Amniotic stem cell (primary cell): ENCODE measurements around the gene EFCAB12.
"Not testable (repeated sequence)": the region's sequence is repeated elsewhere in the genome, so short reads cannot be mapped to it uniquely, and the experiment has no call there.

ENCODE experiments used
- DNase-seq: peaks from one replicate; lab custom pipeline; 2025; lab: John Stamatoyannopoulos, UW

EFCAB12 gene

DNA sequence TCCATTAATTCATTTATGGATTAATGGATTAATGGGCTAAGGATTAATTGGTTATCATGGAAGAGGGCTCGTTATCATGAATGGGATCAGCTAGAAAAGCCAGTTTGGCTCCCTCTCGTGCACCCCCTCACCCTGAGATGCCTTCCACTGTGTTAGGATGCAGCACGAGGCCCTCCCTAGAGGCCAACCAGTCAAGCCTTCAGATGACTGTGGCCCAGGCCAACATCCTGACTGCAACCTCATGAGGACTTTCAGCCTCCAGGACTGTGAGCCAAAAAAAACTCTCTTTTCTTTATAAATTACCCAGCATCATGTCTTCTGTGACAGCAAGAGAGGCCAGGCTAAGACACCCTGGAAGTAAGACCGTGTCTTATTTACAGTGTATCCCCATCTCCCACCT, 9.0 kb downstream of the EFCAB12 start:
- no peak for DNase-seq

DNA sequence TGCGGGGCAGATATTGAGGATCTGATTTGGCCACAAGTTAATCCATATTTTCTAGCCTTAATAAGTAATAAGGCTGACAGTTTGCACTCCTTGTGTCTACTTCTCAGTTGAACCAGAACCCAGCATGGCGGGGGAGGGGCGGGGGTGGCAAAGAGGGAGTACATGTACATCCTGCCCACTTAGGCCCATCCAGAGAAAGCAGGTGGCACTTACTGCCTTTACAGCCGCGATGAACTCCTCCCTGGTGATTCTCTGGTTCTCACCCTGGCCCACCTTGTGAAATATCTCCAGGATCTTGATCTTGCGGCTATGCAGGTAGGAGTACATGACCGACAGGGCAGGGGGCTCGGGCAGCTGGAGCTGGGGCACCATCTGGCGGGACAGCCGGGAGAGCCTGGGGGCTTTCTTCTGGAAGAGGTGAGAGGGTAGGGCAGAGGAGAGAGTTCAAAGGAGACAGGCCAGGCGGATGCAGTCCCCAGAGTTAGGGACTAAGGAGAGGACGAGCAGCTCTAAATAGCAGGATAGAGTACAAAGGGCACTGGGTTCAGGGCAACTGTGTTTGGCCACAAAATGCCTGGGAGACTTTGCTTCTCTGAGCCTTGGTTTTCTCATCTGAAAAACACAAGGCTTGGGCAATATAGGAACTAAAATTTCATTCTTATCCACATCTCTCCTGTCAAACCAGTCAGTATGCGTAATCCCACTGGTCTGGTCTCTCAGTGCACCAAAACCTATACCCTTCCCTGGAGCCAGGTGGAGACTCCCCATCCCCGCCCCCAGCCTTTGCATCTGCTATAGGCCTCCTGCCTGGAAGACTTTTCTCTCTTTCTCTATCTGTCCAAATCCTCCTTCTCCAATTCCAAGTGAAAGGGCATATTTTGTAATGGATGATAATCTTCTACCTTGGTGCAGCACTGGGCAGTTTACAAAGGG, 10.1 kb downstream of the EFCAB12 start:
- no peak for DNase-seq

DNA sequence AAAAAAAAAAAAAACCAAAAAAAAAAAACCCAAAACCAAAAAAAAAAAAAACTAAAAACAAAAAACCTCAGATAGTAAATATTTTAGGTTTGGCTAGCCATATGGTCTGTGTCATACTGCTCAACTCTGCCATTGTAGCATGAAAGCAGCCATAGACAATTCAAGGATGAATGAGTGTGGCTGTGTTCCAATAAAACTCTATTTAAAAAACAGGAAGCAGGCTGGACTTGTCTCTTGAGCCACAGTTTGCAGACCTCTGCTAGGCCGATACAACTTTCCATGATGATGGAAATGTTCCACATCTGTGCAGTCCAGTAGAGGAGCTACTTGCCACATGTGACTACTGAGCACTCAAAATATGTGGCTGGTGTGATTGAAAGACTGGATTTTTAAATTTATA, 11.1 kb downstream of the EFCAB12 start:
- no peak for DNase-seq

DNA sequence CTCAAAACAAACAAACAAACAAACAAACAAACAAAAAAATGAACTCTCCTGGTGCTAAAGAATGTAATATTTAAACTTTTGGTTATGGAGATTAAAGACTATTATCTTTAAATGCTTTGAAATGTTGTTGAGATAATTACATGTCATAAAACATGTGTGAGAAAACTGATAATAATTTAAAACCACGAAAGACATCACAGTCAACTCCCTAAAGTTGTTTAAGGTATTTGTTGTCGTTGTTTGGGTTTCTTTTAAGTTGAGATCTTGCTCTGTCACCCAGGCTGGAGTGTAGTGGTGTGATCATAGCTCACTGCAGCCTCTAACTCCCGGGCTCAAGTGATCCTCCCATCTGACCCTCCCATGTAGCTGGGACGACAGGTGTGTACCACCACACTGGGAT, 12.0 kb downstream of the EFCAB12 start:
- no peak for DNase-seq

DNA sequence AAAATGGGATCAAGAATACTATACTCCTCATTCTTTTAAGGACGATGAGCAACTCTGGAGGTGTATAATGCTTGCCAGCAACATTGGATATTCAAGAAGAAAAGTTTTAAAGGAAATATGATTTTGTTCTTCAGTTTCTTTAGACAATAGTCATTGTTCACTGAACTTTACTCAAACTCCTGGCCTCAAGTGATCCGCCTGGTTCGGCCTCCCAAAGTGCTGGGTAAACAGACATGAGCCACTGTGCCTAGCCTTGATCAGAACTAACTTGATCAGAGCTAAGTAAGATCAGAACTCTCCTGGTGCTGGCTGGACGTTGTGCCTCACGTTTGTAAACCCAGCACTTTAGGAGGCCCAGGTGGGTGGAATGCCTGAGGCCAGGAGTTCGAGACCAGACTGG, 12.6 kb downstream of the EFCAB12 start:
- no peak for DNase-seq

DNA sequence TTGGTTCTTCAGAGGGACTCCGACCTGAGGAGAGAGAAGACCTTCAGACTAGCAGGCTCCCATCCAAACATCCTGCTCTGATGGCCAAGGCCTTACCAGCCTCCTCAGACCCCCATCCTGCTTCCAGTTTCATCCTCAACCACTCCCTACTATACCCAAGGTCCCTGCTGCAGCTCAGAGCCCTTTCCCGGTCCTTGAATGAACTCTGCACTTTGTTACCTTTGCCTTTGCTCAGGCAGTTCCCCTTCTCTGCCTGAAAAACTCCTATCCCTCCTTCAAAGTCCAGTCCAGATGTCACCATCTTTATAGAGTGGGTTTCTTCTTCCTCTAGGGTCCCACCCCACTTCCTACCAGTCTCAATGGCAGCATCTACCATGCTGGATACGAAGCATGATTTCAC, 13.1 kb downstream of the EFCAB12 start:
- no peak for DNase-seq

DNA sequence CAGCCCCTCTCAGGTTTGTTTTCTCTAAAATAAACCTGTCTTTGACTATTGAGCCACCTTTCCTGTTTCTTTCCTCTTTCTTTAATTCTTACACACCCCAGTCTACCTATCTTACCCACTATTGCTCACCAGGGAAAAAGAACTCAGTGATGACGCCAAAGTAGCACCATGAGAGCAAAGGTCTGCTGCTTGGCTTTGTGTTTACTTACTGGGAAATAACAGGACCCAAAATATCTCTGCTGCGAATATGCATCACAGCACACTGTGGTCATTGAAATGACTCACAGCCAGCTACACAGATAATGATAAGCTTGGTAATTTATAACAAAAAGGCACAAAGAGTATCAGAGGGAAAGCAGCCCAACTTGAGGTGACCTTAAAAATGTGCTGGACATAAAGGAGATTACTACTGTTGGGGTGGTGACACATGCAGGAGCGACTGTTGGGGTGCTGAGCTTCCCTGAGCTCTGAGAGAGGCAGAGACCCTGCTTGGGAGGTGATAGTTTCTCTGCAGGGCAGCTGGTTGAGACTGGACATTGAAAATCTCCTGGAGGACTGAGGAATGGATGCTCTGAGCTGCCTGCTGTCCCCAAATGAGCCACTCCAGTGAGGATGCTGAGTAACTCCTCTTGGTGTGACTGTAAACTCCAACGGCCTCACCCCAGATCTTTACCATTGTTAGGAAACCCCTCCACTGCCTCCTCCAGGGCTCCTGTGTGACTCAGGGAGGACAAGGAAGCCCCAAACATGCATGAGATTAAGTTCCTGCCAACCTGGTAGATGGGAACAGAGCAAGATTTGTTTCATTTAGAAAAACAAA, 14.5 kb downstream of the EFCAB12 start:
- DNase-seq, result peak; percentile 69

DNA sequence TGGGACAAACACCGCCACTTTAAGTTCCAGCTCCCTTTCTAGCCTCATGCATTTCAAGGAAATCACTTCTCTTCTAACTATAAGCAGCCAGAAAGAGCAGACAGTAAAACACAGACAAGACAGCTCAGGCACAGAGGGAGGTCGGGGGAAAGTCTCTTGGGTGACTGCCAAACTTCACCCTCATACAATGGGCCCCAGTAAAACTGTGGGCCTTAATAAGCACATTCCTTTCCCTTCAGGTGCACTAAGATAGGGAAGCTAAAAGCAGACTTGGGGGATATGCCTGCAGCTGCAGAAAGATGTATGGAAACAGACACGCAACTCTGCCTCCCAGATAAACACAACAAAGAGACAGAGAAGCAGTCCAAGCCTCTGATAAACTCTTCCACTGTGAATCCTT, 15.2 kb downstream of the EFCAB12 start:
- DNase-seq, result not testable (repeated sequence)

DNA sequence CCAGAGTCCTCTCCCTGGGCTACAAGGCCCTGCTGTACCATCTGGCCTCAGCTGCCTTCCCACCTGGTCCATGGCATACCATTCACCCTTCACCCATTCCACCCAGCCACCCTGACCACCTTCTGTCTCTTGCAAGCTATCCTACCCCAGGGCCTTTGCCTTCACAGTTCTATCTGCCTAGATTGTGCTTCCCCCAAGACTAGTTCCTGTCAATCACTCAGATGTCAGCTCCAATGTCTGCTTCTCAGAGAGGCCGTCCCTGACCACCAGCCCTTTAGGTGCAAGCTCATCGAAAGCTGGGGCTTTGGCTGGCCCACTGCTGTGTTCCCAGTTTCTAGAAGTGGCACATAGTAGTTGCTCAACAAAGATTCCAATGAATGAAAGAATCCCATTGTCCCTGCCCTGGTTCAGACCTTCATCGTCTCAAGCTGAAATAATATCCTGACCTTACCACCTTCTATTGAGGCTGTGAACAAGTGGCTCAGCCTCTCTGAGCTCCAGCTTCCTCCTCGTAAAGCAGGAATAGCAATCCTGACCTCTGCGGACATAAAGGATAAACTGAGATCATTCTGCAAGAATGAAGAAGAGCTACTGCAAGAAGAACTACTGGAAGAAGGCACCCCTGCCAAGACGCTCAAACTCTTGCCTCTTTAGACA, 15.8 kb downstream of the EFCAB12 start:
- no peak for DNase-seq

DNA sequence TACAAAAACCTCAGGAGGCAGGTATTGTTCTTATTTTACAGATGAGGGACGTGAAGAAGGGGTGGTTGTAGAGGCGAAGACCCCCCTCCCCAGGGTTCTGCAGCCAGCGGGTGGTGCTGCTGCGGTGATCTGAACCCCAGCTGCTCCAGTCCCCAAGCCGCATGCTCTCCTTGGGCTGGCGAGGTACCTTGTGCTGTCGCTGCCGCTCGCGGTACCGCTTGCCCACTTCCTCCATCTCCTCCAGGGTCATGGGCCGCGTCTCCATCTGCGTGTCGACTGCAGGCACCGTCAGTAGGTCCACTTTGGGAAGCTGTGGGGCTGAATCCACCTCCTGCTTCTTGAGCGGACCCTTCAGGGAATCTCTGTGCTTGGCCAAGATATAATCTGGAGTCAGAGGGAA, 17.5 kb downstream of the EFCAB12 start:
- DNase-seq, result no peak

DNA sequence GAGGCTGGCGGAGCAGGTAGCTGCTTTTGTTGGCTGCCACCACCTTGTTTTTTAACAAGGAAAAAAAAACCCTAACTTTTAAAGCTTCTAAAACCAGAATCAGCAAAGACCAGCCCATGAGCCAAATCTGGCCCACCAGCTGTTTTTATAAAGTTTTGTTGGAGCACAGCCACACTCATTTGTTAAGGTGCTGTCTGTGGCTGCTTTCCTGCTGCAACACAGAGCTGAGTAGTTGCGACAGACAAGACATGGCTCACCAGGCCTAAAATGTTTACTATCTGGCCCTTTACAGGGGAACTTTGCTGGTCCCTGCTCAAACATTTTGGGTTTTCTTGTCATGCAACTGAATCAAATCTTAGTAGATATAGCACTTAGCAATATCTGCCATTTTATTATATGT, 18.9 kb downstream of the EFCAB12 start:
- no peak for DNase-seq

DNA sequence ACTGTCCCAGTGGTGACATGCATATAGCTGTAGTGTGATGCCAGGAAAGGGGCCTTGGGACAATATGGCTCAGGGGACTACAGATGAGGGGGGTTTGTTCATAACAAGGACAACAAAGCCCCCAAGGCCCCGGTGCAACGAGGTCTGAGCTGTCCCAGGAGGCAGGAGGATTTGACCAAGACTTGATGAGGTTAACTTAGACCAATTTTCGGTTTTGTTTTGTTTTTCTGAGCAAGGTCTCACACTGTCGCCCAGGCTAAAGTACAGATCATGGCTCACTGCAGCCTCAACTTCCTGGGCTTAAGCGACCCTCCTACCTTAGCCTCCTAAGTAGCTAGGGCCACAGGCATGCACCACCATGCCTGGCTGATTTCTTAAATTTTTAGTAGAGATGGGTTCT, 23.8 kb downstream of the EFCAB12 start:
- DNase-seq, result no peak

DNA sequence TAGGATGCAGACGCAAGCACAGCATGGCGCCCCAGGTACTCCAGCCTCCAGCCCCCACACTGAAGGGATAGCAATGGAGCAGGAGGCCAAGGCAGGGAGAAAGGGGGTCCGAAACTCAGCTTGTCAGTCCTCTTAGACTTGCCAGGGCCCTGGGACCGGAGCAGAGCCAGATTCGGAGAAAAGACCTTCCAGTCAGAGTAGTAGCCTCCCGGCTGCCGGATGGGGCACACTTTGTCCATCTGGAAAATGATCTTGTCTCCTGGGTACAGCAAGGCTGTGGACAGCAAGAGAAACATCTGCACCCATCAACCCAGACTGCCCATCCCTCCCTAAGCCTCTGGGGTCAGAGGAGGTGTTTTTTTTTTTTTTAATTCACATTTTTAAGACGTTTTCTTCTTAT, 24.3 kb downstream of the EFCAB12 start:
- DNase-seq, result no peak

DNA sequence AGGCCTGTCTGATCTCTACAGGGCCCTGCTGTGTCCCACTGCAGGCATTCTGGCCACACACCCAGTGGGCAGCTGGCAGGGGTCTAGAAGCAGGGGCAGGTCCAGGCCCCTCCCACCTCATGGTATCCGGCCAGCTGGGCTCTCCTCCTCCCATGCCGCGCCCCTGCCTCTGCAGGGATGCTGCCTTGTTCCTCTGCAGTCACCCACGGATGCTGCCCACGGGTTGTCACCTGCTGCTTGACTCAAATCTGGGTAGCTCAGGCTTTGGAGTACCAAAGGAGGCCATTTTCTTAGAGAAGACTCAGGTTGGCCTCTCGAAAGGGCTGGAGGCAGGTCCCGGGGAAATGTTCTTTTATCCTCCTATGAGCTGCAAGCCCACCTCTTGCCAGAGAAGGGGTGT, 25.0 kb downstream of the EFCAB12 start:
- DNase-seq, result no peak

DNA sequence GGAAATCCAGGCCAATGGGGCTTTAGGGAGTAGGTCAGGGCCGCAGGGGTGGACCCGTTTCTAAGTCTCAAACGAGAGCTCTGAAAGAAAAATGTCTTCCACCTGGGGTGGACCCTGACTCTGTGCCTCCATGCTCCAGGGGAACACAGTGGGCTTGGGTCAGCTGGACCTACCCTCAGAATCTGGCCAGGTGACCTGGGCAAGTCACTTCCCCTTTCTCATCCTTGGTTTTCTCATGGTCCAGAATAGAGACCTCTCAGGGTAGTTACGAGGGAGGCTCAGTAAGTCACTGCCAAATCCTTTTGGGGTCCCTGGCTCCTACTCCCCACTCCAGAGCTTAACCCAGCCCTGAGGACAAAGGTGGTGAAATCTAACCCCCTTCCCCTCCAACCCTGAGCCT, 25.8 kb downstream of the EFCAB12 start:
- no peak for DNase-seq

DNA sequence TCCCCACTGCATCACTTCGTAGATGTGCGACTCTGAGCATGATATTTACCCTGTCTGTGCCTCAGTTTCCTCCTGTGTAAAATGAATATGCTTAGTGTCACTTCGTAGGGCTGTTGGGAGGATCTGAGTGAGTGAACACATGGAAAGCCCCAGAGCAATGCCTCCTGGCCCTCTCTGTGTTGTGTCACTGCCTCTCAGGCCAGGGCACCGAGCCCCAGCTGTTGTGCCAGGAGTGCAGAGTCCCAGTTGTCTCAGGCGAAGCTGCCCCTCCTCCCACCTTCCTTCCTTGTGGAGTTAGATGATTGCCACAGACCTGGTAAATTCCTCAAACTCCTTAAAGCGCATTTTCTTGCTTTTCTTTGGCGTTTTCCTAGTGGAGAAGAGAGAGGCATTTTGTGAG, 26.2 kb downstream of the EFCAB12 start:
- no peak for DNase-seq

DNA sequence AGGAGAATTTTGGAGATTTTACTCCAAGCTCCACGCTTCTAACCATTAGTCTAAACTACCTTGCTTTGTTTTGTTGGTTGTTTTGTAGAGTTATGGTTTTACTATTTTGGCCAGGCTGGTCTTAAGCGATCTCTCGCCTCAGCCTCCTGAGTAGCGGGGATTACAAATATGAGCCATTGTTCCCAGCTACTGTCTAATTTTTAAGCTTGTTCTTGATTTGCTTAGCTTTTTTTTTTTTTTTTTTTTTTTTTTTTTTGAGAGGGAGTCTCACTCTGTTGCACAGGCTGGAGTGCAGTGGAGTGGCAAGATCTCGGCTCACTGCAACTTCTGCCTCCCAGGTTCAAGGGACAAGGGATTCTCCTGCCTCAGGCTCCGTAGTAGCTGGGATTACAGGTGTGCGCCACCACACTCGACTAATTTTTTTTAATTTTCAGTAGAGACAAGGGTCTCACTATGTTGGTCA, 28.5 kb downstream of the EFCAB12 start:
- no peak for DNase-seq

DNA sequence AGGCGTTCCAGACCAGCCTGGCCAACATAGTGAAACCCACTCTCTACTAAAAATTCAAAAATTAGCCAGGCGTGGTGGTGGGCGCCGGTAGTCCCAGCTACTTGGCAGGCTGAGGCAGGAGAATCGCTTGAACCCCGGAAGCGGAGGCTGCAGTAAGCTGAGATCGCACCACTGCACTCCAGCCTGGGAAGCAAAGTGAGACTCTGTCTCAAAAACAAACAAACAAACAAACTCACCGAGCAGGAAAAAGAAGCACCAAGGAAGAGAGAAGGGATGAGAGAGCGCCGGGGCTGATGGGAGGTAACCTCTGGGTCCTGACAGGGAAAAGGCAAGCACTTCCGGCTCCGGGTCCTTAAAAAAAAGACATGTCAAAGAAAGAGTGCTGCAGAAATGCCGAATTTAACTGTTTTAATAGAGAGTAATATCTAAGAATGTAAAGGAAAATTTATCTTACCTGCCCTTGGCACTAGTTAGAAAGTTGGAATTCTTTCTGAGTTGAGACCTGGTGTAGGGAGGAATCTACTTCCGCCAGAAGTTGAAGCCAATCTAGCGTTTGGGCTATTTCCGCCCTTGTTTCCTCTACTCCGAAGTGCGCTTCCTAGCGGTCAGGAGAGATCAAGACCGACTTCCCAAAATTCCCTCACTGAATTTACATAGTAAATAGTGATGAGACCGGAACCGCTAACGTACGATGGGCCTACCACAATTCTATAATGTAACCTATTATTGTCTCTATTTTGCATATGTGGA, 29.1 kb downstream of the EFCAB12 start:
- DNase-seq, result peak; percentile 92

DNA sequence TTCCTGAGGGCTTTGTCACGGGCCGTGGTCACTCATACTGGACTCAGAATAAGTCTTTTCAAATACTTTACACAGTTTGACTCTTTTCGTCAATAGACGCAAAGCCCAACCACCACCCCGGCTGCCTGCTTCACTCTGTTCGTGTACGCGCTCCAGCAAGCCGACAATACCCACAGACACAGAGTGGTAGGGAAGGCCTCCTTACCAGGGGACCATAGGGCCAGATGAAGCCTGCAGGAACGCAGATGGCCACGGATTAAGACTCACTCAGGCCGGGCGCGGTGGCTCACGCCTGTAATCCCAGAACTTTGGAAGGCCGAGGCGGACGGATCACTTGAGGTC, 29.7 kb downstream of the EFCAB12 start:
- DNase-seq, result no peak

DNA sequence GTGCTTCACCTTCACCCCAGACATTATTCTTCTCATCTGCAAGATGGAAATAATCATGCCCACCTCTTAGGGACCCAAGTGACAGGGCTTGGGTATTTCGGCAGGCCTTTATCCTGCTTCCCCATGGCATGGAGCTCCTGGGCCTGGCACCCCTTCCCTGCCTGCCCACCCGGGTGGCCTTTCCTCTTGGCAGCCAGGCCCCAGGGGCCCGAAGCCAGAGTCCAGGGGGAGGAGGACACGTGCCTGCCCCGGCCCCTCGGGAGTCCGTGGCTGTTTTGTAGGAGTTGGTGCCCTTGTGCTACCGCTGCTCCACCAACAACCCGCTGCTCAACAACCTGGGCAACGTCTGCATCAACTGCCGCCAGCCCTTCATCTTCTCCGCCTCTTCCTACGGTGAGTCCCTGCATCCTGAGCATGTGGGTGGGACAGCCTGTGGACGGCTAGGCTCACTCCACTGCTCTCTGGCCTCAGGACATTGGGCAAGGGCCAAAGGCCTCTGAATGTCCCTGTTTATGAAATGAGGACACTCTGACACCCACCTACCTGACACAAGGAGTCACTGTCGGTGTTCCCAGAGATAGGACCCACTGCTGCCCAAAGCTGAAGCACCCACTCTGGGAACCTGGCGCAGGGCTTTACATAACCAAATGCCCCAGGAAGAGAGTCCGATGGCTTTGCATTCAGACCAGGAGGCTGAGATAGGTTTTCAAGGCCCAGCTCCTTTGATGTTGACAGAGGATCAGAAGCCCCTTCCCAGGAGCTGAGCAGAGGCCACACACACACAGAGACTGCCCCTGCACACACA, 34.5 kb downstream of the EFCAB12 start:
- DNase-seq, result not testable (repeated sequence)

DNA sequence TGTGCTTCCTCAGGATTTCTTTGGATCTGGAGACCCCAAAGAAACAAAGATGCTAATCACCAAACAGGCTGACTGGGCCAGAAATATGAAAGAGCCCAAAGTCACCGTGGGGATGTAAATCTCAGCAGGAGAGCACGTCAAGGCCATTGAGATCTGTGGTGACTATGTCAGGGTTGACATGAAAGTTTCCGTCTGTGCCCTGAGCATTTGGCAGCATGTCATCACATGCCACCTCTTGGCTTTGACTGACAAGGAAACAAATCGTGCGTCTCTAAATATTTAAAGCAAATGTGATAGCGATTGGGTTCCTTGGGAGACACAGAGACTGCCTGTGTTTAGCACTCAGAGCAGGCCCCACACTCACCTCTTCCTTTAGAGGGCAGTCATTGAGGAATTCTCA, 35.2 kb downstream of the EFCAB12 start:
- no peak for DNase-seq
